H1 (cell line): Measurements from ENCODE around the gene OXSR1.

Experiments used
- CTCF ChIP-seq, 3 experiments: IDR thresholded peaks; 1 replicate in 2 of 3; 2 replicates in 1 of 3; pipeline versions ENCODE4 v1.5.1 to v1.6.1; 2011; ENCODE audit warnings: low read length in 3 of 3, mild to moderate bottlenecking in 3 of 3, inconsistent platforms in 2 of 3, low read depth in 1 of 3, moderate library complexity in 1 of 3; ENCODE audit not compliant: insufficient read depth in 1 of 3; ENCODE audit errors: control extremely low read depth in 1 of 3
- JUN ChIP-seq: IDR thresholded peaks from 2 replicates; pipeline ENCODE4 v1.6.1; 2011; ENCODE audit warnings: low read depth, mild to moderate bottlenecking, improper control_type of control experiment, low read length
- RFX5 ChIP-seq: IDR thresholded peaks from 2 replicates; pipeline ENCODE4 v1.6.1; 2011; ENCODE audit warnings: low read depth, low read length, improper control_type of control experiment, borderline replicate concordance

GRCh38 chr3:38129058-38129457 is 36.3 kb upstream of the OXSR1 start:
- TF ChIP-seq RFX5: no peak
- TF ChIP-seq CTCF (IDR thresholded peaks at IDR 0.05; ENCODE audit: control extremely low read depth in 1 of 3, insufficient read depth in 1 of 3, low read depth in 1 of 3, low read length in 3 of 3): no peak
- no peak for TF ChIP-seq JUN
